Trophoblast cell (in vitro differentiated cells and primary cell): ENCODE results near the gene EMID1.

Experiments used
- DNase-seq, 2 donors: peaks; one replicate each; pipeline ENCODE4 v3.0.0-alpha.2; 2016
- H2AFZ ChIP-seq: 2 replicates; pipeline ENCODE4 v1.6.1; 2013; ENCODE audit warnings: low read length, moderate library complexity, mild to moderate bottlenecking; ENCODE audit not compliant: insufficient read depth, poor library complexity
- H2AK5ac ChIP-seq: 2 replicates; pipeline ENCODE4 v1.6.1; 2013; ENCODE audit warnings: mild to moderate bottlenecking, low read length
- H2BK120ac ChIP-seq: 2 replicates; pipeline ENCODE4 v1.6.1; 2013; ENCODE audit warnings: low read length, mild to moderate bottlenecking, moderate library complexity; ENCODE audit not compliant: insufficient read depth, poor library complexity
- H2BK12ac ChIP-seq: 2 replicates; pipeline ENCODE4 v1.6.1; 2013; ENCODE audit warnings: mild to moderate bottlenecking, low read length, moderate library complexity
- H2BK5ac ChIP-seq: 2 replicates; pipeline ENCODE4 v1.6.1; 2013; ENCODE audit warnings: low read length, low read depth, moderate library complexity, mild to moderate bottlenecking; ENCODE audit not compliant: poor library complexity
- H3K14ac ChIP-seq: 2 replicates; pipeline ENCODE4 v1.6.1; 2013; ENCODE audit warnings: mild to moderate bottlenecking, low read length
- H3K18ac ChIP-seq: 2 replicates; pipeline ENCODE4 v1.6.1; 2013; ENCODE audit warnings: mild to moderate bottlenecking, low read length
- H3K23ac ChIP-seq: 2 replicates; pipeline ENCODE4 v1.6.1; 2013; ENCODE audit warnings: low read length
- H3K27ac ChIP-seq: 2 replicates; pipeline ENCODE4 v1.5.1; 2013; ENCODE audit warnings: low read depth, mild to moderate bottlenecking, inconsistent platforms, low read length, moderate library complexity
- H3K27me3 ChIP-seq: 2 replicates; pipeline ENCODE4 v1.6.1; 2013; ENCODE audit warnings: inconsistent platforms, mild to moderate bottlenecking, low read length, moderate library complexity; ENCODE audit not compliant: insufficient read depth
- H3K36me3 ChIP-seq, 2 experiments: 1 replicate in 1 of 2; 2 replicates in 1 of 2; pipeline ENCODE4 v1.6.1; 2013; ENCODE audit warnings: low read length in 2 of 2, mild to moderate bottlenecking in 2 of 2, moderate library complexity in 1 of 2; ENCODE audit not compliant: insufficient read depth in 2 of 2, control insufficient read depth in 1 of 2
- H3K4ac ChIP-seq: 2 replicates; pipeline ENCODE4 v1.6.1; 2013; ENCODE audit warnings: low read depth, mild to moderate bottlenecking, low read length, moderate library complexity
- H3K4me1 ChIP-seq, 2 experiments: 1 replicate in 1 of 2; 2 replicates in 1 of 2; pipeline ENCODE4 v1.6.1; 2013; ENCODE audit warnings: low read length in 2 of 2, mild to moderate bottlenecking in 2 of 2, moderate library complexity in 1 of 2; ENCODE audit not compliant: insufficient read depth in 2 of 2, control insufficient read depth in 1 of 2
- H3K4me2 ChIP-seq: 2 replicates; pipeline ENCODE4 v1.6.1; 2013; ENCODE audit warnings: inconsistent platforms, mild to moderate bottlenecking, low read length, moderate library complexity
- H3K4me3 ChIP-seq: 2 replicates; pipeline ENCODE4 v1.5.1; 2013; ENCODE audit warnings: mild to moderate bottlenecking, low read depth, low read length, inconsistent platforms
- H3K79me1 ChIP-seq: one replicate; pipeline ENCODE4 v1.6.1; 2013; ENCODE audit warnings: low read length
- H3K79me2 ChIP-seq: 2 replicates; pipeline ENCODE4 v1.6.1; 2013; ENCODE audit warnings: low read length, mild to moderate bottlenecking; ENCODE audit not compliant: control insufficient read depth, insufficient read depth, poor library complexity
- H3K9ac ChIP-seq: 2 replicates; pipeline ENCODE4 v1.6.1; 2013; ENCODE audit warnings: mild to moderate bottlenecking, low read length
- H3K9me3 ChIP-seq: 2 replicates; pipeline ENCODE4 v1.6.1; 2013; ENCODE audit warnings: low read depth, mild to moderate bottlenecking, control low read depth, inconsistent platforms, low read length; ENCODE audit not compliant: insufficient read depth
- H4K12ac ChIP-seq: 2 replicates; pipeline ENCODE4 v1.6.1; 2013; ENCODE audit warnings: low read depth, mild to moderate bottlenecking, low read length, moderate library complexity
- H4K8ac ChIP-seq: 2 replicates; pipeline ENCODE4 v1.6.1; 2013; ENCODE audit warnings: low read depth, mild to moderate bottlenecking, low read length, moderate library complexity
- H4K91ac ChIP-seq: one replicate; pipeline ENCODE4 v1.6.1; 2013; ENCODE audit warnings: low read depth, mild to moderate bottlenecking, low read length, moderate library complexity
- WGBS: extraction: QIAGEN DNeasy Blood & Tissue Kit; methylation state at CpG from one replicate; pipeline ENCODE4 v1.1.7; 2013; ENCODE audit warnings: missing lambda C conversion rate; ENCODE audit not compliant: insufficient read length, insufficient coverage; ENCODE audit errors: extremely low coverage; 5-methylcytosine and 5-hydroxymethylcytosine counted together

EMID1 gene

GRCh38 chr22:29299136-29299900 lies 93.6 kb downstream of the EMID1 start:
- no peak overlapping the region for H3K23ac ChIP-seq
- no peaks in the 10 kb centered on the region for H3K9me3 ChIP-seq
- no peak overlapping the region for H2BK5ac ChIP-seq
- H3K27ac ChIP-seq: no peak overlapping the region
- H2AK5ac ChIP-seq: no peak overlapping the region
- no peak overlapping the region for H3K4me2 ChIP-seq
- no peaks in the 10 kb centered on the region for H3K4me1 ChIP-seq
- H4K91ac ChIP-seq: no peak overlapping the region
- H3K4ac ChIP-seq: no peak overlapping the region
- H3K79me1 ChIP-seq: no peaks in the 10 kb centered on the region
- no peak overlapping the region for H3K14ac ChIP-seq
- no peak overlapping the region for H2BK12ac ChIP-seq
- H4K12ac ChIP-seq: peak overlapping the region; percentile 12
- H4K8ac ChIP-seq: no peak overlapping the region
- DNase-seq: no peak
- no peaks in the 10 kb centered on the region for H3K79me2 ChIP-seq
- no CpG with 5 or more reads among the region's 19 CpGs for WGBS
- H2BK120ac ChIP-seq: no peak overlapping the region
- no peak overlapping the region for H2AFZ ChIP-seq
- no peak overlapping the region for H3K9ac ChIP-seq
- H3K36me3 ChIP-seq: peaks cover 53 to 65% of the 10 kb centered on the region in 2 experiments
- no peaks in the 10 kb centered on the region for H3K27me3 ChIP-seq
- no peak overlapping the region for H3K4me3 ChIP-seq
- no peak overlapping the region for H3K18ac ChIP-seq

GRCh38 chr22:29300467-29300806 lies 94.7 kb downstream of the EMID1 start:
- Histone ChIP-seq H3K79me1 (no peaks in the 10 kb centered on the region), H3K18ac (no peak overlapping the region), H4K91ac (no peak overlapping the region), H3K14ac (no peak overlapping the region), H4K12ac (no peak overlapping the region), H3K9me3 (no peaks in the 10 kb centered on the region), H3K4me1 (peaks cover 0 to 2% of the 10 kb centered on the region in 2 experiments), H2BK120ac (no peak overlapping the region), H2AK5ac (no peak overlapping the region), H3K4me3 (no peak overlapping the region), H3K27ac (no peak overlapping the region), H3K4ac (no peak overlapping the region), H4K8ac (no peak overlapping the region), H3K9ac (no peak overlapping the region), H3K36me3 (peaks cover 46 to 55% of the 10 kb centered on the region in 2 experiments), H2BK5ac (no peak overlapping the region), H3K4me2 (no peak overlapping the region), H3K79me2 (no peaks in the 10 kb centered on the region), H2BK12ac (no peak overlapping the region), H2AFZ (no peak overlapping the region), H3K27me3 (no peaks in the 10 kb centered on the region), H3K23ac (no peak overlapping the region)
- DNase-seq: no peak
- no CpG with 5 or more reads among the region's 4 CpGs for WGBS

- H3K4me2 ChIP-seq: no peak overlapping the region
- H3K4me3 ChIP-seq: no peak overlapping the region
- no peak overlapping the region for H4K91ac ChIP-seq
- H3K36me3 ChIP-seq: peaks cover 44 to 50% of the 10 kb centered on the region in 2 experiments
- H3K4ac ChIP-seq: no peak overlapping the region
- no peak overlapping the region for H2BK12ac ChIP-seq
- H4K8ac ChIP-seq: no peak overlapping the region
- H2AK5ac ChIP-seq: no peak overlapping the region
- H3K27ac ChIP-seq: no peak overlapping the region
- H3K4me1 ChIP-seq: peaks cover 2 to 5% of the 10 kb centered on the region in 2 experiments
- no peak overlapping the region for H3K23ac ChIP-seq
- no CpG with 5 or more reads among the region's 10 CpGs for WGBS
- no peaks in the 10 kb centered on the region for H3K79me2 ChIP-seq
- no peak overlapping the region for H2BK5ac ChIP-seq
- no peak overlapping the region for H2BK120ac ChIP-seq
- H4K12ac ChIP-seq: no peak overlapping the region
- no peak overlapping the region for H3K14ac ChIP-seq
- no peaks in the 10 kb centered on the region for H3K79me1 ChIP-seq
- DNase-seq: no peak
- no peaks in the 10 kb centered on the region for H3K27me3 ChIP-seq
- no peaks in the 10 kb centered on the region for H3K9me3 ChIP-seq
- no peak overlapping the region for H3K18ac ChIP-seq
- no peak overlapping the region for H3K9ac ChIP-seq
- H2AFZ ChIP-seq: no peak overlapping the region
Observed at GRCh38 chr22:29300807-29301601, 95.3 kb downstream of the EMID1 start.

- Histone ChIP-seq H2BK5ac (no peak overlapping the region), H3K14ac (no peak overlapping the region), H3K9ac (no peak overlapping the region), H3K4me2 (no peak overlapping the region), H2BK12ac (no peak overlapping the region), H4K12ac (no peak overlapping the region), H3K27me3 (no peaks in the 10 kb centered on the region), H3K4ac (no peak overlapping the region), H3K18ac (no peak overlapping the region), H2AFZ (no peak overlapping the region), H3K9me3 (no peaks in the 10 kb centered on the region), H4K8ac (no peak overlapping the region), H3K4me3 (no peak overlapping the region), H2AK5ac (no peak overlapping the region), H3K27ac (no peak overlapping the region), H4K91ac (no peak overlapping the region), H3K4me1 (peaks cover 2 to 5% of the 10 kb centered on the region in 2 experiments), H3K79me2 (no peaks in the 10 kb centered on the region), H2BK120ac (no peak overlapping the region), H3K36me3 (peaks cover 37 to 42% of the 10 kb centered on the region in 2 experiments), H3K23ac (no peak overlapping the region), H3K79me1 (peaks cover 5% of the 10 kb centered on the region)
- DNase-seq: no peak
- WGBS: no CpG with 5 or more reads among the region's 17 CpGs
Observed at GRCh38 chr22:29301716-29302401, 96.2 kb downstream of the EMID1 start.
